HG02840 (cell line): ENCODE measurements around the gene MED13L.

Experiments
- ATAC-seq: cut with Tn5 transposase; IDR thresholded peaks from one replicate; pipeline ENCODE4 v1.9.1; 2021; ENCODE audit warnings: mild to moderate bottlenecking, moderate library complexity, moderate number of reproducible peaks; ENCODE audit not compliant: unreplicated experiment, low FRiP score

MED13L gene

DNA sequence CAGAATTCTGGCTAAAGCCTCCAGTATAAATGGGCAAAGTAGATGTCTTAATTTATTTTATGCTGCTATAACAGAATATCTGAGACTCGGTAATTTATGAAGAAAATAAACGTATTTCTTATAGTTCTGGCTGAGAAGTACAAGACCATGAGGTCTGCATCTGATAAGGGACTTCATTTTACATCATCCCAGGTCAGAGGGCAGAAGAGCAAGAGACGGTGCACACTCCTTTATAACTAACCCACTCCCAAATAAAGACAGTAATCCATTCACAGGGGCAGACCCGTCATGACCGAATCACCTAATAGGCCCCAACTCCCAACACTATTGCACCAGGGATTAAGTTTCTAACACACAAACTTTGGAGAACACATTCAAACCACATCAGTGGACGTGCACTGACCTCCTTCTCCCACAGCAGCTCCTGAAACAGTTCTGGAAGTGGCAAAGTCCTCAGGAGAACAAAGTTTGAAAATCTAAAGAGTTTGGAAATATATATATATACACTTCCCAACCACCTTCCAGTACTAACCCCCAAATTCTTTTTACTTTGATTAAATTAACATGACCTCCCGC is 116.5 kb downstream of the MED13L start:
- ATAC-seq: no peak

DNA sequence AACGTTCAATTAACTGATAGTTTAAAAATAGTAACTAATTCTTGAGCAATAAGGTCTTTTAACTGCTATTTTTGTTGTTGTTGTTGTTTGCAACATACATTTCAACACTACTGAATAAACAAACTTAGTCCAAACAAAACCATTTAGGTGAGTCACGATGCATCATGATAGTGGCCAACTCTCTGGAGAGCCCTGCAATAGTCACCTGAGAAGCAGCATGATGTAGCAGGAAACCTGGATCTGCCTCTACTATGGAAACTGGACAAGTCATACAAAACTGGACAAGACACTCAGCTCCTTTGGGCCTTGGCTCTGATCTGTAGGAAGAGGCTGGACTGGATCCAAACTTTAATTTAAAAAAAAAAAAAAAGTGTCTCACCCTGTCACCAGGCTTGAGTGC is 117.3 kb downstream of the MED13L start:
- ATAC-seq: no peak

DNA sequence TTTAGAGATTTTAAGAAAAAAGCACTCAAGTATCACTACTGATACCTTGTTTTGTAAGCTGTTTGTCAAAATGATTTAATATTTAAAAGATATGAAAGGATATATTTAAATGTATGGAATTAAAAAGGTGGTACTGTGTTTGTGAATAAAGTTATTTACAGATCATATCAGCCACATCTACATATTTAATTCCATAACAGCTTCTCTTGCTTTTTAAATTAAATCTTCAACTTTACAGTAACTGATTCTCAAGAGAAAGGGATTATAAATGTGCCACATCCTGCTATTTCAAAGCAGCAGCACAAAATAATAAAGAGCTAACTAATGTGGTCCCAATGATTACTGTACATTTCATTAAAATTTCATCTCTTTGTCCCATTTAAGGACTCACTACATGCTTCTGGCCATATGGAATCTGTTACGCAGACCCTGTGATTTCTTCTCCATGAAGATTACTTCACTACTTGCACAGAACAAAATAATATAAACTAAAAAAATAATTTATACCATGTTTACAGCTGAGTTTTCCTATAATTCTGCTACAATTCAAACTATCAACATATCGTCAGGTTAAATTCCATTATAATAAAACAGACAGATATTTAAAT is 117.8 kb downstream of the MED13L start:
- no peak for ATAC-seq

DNA sequence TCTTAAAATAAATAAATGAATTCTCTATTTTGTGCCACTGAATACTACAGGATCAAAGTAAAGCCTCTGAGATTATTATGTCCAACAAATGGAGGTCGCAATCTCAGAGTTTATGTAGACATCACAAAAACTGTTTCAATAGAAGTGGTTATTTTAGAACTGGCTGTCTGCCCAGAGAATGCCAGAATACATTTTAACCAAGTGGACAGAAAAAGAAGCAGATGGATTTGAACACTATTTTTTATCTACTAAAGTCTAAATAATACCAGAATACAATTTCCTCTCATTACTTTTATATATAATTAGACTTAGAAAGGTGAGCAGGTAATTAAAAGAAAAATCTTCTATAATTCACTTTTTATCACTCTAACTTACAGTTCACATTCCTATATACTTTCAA is 118.3 kb downstream of the MED13L start:
- no peak for ATAC-seq

DNA sequence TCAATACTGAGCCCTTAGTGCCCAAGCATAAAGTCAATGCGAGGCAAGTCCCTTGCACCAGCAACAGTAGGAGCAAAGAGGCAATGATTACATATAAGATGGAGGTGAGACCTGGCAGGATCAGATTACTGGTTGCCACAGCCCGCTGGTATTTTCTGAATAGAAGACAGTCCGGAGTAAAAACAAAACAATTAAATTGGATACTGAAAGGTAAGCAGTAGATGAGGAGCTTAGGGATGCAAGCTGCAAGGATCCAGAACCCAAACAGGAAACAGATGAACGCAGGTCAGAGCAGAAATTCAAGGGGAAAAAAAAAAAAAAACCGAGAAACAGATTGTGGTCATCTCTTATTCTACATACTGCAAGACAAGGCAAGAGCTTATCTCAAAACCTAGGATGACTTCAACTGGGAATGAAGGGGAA is 119.6 kb downstream of the MED13L start:
- ATAC-seq: no peak

DNA sequence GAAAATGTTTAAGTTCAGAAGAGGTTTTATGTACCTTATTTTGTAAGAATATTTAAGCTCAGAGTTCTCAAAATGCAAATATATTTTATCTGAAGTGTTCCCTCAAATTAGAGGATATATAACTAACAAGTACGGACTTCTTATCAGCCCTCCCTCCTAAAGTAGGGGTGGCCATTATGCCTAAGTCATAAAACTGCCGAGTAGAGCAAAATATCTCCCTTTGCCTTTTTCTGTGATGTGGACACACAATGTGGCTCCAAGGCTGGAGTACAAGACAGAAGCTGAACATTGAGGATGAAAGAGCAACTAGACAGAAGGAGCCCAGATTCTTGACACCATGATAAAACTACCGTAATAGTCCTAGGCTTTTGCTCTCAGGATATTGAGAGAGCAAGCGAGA is 120.9 kb downstream of the MED13L start:
- no peak for ATAC-seq

DNA sequence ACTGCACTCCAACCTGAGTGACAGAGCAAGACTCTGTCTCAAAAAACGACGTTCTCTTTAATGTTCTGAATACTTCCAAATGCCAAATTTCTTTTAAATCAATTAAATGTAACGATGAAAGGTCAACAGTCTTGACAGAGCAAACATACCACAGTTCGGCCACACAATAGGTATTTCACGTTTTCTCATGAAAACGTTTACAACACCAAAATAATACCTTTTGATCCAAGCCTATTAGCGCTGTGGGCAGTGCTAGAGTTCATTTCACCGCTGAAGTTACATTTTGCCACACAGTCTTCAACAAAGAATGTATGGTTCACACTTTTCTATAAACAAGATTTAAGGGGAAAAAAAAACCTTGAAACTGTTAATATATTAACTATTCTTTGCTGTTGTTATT is 122.1 kb downstream of the MED13L start:
- ATAC-seq: no peak

DNA sequence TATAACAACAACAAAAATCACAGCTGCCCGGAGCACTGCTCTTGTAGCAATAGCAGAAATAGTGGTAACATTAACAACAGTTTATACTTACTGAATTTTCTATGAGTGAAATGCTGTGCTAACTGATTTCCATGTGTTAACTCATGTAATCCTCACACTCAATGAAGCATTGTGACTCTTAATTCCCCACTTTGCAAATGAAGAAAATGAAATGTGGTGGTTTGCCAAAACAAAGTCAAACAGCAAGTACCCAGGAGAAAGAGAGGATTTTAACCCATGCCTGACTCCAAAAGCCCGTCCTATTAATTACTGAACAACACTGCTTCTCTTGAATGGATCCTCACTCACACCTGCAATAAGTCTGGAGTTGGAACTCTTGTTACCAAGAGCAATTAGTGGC is 123.5 kb downstream of the MED13L start:
- no peak for ATAC-seq

DNA sequence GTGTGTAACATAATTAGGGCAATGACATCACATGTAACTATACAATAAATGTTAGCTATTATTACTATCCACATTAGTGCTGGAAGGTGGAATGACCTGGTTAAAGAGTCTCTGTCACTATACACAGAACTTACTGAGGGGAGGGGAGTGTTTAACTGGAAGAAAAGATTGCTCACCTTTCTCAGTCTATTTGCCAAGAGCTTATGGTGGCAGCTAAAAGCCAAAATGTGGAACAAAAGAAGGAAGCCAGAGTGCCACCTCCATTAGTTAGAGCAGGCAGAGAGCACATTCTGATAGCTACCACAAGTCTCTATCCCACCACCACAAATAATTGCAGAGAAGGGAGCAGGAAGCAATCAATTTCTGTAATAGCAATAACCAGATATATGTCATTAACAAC is 124.4 kb downstream of the MED13L start:
- no peak for ATAC-seq

DNA sequence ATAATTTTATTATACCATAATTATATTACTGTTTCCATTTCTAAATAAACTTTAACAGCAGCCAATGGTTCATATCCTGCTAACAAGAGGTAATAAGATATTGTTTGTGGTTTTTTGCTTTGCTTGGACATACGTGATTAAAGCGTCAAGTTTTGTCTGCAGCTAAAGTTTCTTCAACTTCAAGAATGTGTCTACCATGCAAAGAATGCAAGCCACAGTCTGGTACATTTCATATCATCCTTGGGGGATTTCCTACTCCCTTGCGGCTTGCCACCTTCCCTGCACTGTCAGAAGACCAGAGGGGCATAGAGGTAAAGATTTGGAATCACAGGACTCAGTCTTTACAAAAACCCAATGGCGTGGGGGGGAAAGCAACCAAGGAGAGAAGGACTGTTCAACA is 125.2 kb downstream of the MED13L start:
- ATAC-seq: no peak

DNA sequence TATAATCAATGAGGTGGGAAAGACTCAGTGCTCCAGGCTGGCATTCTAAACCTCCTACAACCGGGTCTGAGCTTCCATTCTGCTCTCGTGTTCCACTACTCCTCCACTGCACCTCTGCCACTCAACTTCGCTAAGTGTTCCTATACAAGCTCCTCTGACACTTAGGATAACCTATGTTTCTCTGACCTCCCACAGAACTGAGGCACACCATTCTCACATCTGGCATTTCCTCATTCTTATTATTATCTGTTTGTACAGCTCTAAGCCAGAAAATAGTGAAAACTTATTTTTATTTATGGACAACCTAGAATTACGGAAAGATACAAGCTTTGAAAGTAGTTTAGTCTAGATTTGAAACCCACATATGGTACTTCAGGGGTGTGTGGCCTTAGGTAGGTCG is 127.0 kb downstream of the MED13L start:
- no peak for ATAC-seq

DNA sequence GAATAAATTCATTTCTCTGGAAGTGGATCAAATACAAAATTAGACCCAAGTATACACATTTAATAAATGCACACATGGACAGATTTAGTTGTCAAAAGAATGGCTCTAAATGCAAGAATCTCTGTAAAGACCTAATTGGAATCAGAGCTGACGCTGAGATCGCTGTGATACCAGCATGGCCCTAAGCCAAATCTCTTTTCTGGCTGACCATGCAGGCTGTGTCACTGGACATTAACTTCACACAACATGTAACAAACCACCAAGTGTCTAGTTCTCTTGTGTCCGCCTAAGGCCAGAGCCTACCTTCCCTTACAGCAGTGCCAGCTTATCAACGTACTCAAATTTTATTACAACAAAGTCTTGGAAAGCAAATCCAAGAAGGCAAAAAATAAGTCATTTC is 127.5 kb downstream of the MED13L start:
- no peak for ATAC-seq

DNA sequence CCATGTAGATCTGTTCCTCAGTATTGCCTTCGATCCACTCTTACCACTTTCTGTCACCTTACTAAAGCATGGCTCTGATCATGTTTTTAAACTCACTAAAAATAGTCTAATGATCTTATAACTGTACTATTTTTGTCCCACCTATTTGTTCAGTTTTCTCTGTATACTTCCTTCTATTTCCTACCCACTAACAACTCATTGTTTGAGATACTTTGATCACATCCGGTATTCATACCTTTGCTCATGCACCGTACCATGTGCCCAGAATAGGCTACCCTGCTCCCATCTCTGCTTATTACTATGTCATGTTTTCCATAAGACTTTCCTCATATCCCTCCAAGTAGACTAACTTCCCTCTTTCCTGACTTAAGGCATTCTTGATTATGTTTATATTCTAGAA is 128.6 kb downstream of the MED13L start:
- no peak for ATAC-seq

DNA sequence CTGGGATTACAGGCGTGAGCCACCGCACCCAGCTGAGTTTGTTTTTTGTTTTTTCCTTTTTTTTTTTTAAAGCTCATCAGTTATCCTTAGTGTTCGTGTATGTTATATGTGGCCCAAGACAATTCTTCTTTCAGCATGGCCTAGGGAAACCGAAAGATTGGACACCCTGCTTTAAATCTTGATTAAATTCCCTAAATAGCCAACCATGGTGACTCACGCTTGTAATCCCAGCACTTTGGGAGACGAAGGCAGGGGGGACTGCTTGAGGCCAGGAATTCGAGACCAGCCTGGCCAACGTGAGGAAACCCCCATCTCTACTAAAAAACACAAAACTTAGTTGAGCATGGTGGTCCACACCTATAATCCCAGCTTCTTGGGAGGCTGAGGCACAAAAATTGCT is 131.1 kb downstream of the MED13L start:
- no peak for ATAC-seq

DNA sequence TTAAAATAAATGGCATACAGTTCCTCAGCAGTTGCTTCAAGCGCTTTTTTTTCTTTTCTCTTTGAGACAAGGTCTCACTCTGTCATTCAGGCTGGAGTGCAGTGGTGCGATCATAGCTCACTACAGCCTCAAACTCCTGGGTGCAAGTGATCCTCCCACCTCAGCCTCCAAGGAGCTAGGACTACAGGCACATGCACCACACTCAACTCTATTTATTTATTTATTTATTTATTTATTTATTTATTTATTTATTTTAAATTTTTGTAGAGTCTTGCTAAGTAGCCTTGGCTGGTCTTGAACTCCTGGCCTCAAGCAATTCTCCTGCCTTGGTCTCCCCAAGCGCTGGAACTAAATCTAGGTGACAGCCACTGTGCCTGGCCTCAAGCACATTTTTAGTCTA is 132.0 kb downstream of the MED13L start:
- ATAC-seq: no peak

DNA sequence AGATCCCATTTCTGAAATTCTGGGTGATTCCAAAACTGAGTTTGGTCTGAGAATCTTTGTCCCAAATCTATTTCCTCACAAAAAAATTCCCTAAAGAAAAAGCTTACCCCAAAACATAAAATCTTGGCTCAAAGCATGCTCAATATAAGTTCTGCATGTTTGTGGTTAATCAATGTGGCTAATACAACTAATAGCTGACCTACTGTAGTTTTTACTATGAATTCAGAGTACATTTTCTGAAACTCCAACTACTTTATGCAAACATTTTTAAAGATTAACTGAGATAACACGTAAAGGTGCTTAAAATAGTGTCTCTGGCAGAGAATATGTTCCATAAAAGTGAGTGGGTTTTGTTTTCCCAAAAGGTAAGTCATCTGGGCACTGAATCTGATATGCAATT is 133.1 kb downstream of the MED13L start:
- ATAC-seq: no peak

DNA sequence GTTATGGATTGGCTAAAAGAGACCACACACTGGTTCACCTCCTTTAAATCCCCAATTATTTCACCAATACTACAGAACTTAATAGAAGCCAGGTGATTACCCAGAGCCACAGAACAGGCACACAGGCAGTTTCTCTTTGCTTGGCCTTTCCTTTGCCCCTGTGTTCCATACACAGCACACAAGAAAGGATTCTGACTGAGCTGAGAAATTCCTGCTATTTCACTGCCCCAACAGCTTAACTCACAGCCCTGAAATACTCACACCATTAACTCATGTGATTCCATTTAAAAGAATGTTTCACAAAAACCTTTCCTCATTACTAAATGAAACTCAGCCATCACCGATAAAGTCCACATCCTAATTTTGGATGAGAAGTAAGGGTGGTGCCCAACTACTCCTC is 133.6 kb downstream of the MED13L start:
- no peak for ATAC-seq

DNA sequence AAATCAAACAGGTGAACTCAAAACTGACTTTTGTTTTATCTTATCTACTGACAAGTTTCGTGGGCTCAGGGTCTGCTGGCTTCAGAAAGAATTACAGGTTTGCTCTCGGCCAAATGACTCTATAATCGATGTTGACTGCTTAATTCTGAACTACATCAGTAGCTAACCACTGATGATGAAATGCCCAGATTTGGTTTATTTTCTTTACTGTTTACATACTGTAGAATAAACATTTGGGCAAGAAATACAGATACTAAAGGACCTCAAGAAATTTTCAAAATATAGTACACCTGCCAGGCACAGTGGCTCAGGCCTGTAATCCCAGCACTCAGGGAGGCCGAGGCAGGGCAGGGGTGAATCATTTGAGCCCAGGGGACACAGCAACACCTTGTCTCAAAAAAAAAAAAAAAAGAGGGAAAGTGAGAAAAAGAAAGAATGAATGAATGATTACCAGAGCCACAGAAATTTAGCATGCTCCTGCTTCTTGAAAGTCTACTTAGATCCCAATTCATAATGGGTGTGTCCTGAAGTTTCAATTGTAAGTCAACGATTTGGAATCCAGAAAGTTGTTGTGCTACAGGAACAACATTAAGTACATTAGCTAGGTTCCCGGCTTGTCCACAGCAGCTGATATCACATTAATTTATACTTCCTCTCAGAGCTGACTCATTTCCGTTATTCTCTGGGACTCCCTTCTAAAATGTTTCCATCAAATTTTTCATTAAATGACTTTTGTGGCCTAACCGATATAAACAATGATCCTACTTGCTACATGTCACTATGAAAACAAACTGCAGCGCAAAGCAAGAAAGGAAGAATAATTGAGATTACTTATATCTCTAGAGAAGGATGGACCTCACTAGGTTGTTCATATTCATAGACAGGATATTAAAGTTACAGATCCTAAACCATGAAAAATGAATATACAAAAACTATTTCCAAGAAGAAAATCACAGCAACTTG is 134.3 kb downstream of the MED13L start:
- ATAC-seq: no peak

DNA sequence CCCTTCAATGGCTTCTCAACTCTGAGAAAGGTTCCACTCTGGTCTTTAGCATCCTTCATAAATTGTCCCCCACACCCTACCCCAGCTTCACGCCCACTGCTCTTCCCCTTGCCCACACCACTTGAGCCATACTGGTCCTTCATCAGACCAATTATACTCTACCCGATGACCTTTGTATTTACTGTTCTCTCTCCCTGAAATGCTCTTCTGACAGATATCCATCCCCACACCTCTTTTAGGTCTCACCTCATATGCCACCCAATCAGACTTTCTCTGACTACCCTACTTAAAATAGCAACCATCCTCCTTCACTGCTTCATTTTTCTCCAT is 135.7 kb downstream of the MED13L start:
- ATAC-seq: no peak

DNA sequence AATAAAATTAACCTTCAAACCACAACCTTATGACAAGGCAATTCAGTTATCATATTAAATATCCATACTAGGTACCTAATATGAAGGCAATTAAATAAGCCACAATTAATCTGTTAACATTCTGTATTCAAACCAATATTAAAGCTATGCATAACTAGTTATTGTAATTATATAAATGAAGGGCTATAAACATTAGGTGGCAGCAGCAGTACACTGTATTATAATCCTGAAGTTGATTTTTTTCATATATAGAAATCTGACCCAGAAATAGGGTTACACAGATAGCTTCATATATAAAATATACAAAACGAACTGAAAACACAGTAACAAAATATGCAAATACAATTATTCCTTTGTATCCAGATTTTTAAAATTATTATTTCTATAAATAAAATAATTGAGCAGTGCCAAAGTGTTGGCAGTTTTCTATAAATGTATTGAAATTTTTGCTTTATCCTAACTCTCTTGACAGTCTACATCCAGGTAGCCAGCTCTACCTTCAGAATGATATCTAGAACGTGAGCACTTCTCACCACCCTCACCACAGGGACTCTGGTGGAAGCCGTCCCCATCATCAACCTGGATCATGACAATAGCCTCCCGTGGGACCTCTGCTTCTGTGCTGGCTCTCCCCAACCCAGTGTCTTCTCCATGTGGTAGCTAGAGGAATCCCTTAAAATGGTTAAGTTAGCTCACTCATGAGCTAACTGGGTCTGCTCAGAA is 136.2 kb downstream of the MED13L start:
- no peak for ATAC-seq

DNA sequence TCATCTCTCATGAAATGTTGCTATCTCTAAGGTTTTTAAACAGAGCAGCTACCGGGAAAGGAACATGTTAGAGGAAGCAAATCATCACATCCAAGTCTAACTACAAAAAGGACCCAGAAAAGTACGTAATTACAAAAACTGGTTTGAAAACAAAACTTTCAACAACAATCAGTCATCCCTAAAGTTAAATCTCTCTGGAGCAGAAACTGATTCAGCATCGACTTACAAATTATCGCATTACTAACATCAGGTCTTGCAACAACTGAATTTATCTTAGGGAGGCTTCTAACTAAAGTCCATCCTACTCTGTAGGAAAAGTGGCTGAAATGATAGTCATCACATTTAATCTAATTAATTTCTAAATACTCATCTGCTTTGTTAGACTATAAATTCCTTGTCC is 137.0 kb downstream of the MED13L start:
- ATAC-seq: no peak
